Measurements from ENCODE around the gene SYNPO.

Gene SYNPO

DNA sequence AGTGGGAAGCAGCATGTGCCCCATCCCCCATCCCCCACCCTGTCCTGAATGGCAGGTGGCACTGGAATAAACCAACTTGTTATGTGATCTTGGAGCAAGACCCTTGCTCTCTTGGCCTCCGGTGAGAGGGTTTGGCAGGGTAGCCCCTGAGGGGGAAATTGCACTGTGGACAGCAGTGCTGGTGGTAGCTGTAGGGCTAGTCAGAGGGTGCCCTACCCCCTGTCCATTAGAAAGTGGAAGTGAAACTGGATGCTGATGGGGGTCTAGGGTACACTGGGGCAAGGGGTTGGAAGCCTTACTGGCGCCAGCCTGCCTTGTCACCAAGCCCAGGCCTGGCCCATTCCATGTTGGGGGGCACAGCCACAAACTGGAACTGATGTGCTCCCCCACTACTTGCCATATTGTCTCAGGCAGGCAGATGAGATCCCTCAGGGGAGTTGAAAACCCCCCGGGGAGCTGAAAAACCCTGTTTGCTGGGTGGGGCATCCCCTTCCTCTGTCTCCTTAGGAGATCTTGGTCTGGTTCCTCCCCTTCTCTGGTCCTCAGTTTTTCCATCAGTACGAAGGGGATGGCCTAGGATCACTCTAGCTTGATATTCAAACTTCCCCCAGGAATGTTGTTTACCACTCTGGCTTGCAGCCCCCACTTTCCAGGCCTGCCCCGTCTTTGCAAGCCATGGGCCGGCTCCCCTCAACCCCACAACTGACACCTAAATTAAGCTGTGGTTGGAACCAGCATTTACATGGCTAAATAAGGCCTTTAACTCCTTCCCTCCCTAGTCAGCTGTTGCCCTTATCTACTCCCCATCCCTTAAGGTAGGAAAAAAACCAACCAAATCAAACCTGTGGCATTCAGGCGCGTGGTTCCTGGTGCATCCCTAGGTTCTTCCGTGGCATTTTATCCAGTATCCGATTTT is 14.4 kb upstream of the SYNPO start:
- DNase-seq = no peak

DNA sequence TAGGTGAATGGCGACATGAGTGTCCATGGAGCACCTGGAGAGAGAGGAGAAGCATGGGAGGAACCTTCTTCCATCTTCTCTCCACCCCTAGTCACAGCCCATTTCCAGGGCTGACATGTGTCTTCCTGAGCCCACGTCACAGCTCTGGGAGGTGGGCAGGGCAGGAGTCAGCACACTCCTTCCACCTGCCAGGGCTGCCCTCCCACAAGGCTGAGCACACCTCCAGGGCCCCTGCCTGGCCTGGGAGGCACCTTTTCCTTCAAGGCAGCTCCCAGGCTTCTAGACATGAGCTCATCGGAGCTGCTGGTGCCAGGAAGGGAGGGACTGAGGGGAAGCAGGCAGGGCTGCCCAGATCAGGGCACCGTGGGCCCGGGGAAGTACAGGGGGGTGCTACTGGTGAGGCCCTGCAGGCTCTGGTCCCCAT is 13.6 kb upstream of the SYNPO start:
- no peak for DNase-seq

DNA sequence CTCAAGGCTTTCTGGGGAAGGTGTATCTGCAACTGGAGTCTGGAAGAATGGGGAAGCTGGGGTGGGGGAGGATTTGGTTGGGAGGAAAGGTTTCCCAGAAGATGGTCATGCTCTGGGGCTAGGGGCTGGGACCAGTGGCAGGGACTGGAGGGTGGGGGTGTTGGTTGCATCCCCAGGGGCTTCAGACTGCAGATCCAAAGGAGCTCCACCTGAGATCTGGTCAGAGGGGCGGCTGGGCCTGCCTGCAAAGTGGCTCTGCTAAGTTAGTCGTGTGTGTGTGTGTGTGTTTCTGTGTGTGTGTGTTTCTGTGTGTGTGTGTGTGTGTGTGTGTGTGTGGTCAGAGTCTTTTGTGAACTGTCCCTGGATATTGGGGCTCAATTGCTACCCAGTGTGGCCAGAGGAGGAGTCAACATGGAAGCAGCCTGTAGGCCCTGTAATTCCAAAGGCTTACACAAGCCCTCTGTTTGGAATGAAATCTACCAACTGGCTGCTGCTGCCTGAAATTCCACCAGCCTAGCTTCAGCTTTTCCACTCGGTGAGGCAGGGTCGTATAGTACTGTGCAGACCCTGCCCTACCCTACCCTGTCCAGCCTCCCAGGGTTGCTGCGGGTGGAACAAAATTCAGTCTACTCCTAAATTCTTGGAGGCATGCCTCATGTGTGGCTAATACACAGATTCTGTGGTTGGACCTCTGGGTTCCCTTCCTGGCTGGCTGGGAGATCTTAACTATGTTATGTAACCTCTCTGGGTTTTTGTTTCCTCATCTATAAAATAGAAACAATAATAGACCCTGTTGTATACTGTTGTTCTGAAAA is 12.5 kb upstream of the SYNPO start:
- peak; percentile 62 for DNase-seq

DNA sequence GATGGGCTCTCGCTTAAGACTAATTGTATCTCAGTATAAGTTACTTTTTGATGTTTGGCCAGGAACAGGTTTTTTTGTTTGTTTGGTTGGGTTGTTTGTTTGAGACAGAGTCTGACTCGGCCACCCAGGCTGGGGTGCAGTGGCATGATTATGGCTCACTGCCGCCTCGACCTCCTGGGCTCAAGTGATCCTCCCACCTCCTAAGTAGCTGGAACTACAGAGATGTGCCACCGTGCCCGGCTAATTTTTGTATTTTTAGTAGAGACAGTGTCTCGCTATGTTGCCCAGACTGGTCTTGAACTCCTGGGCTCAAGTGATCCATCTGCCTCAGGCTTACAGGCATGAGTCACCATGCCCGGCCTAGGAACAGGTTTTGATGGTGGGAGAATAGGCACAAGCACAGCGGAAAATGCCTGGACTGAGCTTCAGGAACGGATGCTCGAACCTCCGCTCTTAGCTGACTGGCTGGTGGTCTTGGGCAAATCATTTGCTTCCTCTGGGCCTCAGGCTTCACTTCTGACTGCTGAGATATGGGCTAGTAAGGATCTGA is 11.4 kb upstream of the SYNPO start:
- DNase-seq = no peak

DNA sequence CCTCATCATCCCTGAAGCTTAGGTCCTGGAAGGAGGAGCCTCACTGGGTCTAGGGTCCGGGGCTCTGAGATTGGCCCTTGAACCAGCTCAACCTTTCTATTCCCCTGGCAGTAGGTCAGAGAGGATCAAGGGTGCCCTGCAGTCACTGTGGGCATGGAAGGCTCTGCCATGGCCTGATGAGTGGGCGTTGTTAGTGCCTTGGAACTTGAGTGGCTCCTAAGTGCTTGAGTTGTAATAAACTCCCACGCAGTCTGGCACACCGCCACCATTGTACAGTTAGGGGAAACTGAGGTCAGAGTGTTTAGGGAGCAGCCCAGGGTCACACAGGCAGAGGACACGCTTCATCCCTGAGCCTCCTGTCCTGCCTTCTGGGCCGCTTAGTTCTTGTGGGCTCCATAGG is 10.4 kb upstream of the SYNPO start:
- DNase-seq = no peak

DNA sequence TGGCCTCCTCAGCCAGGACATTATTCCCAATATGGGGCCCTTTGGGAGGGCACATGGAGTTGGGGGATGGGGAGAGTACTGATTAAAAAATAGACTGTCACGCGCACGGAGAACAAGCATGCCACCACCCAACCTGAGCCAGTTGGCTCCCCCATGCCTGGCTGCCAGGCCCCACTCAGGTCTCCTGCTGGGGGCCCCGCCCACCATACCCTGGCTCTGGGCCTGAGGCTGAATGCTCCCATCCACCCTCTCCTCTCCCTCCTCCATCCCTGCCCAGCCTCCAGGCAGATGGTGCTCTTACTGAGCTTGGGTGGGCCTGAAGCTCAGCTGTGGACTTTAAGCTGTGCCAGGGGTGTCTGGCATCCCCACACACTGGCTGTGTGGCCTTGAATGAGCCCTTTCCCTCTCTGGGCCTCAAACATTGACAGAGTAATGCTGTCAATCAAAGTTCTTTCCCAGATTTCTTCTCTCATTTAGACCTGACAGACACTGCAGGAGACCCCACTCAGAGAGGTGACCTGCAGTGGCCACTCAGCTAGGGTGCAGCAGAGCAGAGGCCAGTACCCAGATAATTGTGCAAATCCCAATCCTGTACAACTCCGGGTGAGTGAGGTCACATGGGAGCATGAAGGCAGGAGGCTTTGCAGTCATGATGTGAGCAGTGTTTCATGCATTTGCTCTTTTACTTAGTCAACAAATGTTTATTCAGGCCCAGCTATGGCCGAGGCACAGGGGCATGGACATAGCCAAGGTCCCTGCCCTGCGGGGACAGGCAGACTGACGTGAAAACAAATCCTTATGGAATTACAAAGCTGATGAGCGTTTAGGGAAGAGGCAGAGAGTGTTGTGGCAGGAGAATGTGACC is 9.8 kb upstream of the SYNPO start:
- no peak for DNase-seq

DNA sequence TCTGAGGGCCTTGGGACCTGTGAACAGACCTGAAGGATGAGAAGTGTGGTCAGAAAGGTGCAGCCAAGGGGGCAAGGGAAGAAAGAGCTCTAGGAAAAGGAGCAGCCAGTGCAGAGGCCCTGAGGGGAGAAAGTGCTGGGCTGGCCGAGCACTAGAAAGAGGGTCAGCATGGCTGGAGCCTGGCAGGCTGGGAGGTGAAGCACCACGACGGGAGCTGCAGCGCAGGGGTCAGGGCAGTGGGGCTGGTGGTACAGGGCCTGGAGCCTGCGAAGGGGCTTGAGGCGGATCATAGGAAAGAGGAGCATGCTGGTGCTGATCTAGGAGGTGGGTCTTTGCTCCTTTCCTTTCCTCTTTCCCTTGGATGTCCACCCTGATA is 9.1 kb upstream of the SYNPO start:
- no peak for DNase-seq

DNA sequence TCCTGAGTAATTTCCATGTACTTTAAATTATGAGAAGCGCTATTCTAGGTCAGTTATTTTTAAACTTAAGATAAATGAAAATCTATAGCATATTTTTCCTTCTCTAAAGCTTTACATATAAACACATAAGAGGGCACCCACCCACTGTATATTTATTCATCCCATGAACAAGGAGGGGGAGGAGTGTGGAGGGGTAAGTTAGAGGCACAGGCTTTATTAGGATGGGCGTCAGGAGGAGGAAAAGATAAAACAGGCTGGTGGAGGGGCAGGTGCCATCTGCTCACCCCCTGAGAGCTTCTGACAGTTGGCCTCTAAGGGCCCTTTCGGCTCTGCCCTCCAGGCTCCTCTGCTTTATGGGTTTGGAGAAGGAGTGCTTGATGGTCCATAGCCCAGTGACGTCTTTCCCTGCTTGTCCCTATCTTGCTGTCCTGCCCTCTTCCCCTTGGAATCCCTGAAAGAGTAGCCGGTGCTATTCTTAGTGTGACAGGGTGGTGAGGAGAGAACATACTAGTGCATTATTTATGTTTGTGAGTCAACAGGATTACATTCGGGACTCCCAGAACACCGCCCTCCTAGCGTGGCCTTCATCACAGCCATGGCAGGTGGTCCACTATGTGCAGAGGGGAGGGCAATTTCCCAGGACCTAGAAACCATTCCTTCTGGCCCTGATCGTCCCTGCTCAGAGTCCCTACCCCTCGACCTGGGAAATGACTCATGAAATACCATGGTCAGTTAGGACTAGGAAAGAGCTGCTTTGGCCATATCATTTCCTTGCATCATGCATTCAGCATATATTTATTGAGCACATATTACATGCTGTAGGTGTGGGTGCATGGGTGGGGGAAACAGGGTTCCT is 7.9 kb upstream of the SYNPO start:
- peak; percentile 60 for DNase-seq

DNA sequence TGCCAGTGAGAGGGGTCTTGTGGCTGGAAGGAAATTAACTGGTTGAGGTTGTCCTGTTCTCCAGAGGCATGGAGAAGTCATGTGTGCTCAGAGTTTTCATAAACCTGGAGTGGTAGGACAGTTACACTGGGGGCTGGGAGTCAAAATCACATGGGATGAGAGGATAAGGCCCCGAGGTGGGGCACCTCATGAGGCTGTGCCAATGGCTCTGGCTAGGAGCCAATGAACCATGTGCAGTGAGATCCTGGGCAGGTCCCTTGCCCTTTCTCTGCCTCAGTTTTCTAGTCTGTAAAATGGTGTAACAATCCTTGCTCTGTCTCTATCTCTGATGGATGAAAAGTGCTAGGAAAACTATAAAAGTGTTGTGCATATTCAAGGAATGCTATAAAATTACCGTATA is 7.0 kb upstream of the SYNPO start:
- no peak for DNase-seq

DNA sequence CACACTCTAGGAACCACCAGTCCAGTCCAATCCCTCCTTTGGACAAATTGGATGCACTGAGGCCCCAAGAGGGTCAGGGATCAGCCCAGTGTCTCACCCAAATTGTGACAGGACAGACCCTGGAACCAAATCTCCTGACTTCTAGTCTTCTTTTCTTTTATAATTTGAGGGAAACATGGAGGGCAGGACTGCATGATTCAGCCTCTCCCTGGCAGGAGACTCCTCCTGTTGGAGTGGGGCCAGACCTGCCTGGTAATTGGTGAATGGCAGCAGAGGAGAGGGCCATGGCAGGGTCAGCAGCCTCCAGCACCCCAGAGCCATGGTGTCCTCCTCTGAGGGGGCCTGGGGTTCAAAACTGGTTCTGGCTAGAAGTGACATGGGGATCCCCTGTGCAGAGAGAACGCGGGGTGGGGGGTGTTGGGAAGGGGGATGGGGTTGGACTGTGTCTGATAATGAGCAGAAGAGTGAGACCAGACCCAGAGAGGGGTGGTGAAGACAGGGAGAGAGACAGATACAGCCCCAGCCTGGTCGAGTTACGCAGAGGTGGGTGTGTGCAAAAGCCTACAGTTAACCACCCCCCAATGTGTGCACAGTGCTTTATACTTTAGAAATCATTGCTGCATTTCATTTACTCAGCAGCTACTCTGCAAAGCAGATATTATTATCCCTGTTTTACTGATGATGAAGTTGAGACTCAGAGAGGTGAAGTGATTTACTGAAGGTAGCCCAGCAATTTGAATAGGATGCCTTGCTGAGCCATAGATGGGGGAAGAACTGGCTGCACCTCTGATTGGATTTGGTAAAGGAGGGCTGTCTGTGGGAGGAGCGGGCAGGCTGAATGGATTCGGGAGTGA is 3.8 kb upstream of the SYNPO start:
- DNase-seq = peak; percentile 72

DNA sequence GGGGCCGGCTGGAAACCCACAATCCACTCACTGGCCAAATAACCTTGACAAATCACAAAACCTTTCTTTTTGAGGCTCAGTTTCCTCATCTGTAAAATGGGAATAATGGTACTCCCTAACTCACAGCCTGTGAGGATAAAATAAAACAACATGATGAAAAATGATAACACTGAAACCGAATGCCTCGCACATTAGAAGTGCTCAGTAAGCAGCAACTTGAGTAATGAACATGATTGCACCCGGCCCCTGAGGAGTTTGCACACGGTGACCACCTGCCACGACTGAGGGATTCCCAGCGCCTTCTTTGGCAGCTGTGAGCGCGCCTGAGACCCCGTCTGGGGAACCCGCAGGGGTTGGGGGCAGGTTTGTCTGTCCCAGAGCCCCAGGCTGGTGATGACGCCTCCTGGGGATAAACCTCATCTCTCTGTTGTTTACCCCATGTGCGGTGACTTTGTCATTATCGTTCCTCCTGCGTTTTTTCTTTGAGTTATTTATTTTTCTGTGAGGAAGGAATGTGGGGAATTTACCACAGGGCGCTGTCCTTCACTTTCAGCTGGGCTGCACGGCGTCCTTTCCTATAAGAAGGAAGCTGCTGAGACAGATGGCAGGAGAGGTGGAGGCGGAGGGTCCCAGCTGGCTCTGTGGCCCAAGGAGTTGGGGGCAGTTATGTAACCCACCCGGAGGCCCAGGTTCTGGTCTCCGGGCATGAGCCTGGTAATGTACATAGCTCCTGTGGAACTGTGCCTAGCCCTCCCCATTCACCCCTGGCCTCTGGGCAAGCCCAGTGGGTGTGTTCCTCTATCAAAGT is 3.0 kb upstream of the SYNPO start:
- peak; percentile 89 for DNase-seq

DNA sequence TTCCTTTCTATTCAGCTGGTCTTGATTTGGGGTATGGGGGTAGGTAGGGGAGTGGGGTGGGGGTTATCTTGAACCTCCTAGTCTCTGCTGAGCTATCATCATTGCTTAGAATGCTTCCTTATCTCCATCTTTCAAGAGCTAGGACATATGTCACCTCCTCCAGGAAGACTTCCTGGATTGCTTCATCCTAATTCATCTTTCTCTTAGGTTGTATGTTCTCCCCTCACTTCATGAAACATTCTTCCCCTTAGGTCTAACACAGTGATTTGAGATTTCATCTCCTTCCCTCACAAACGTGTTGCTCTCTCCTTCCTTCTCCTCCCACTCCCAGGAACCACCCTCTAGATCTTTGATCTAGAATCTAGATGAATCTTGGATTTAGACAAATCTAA is 2.4 kb upstream of the SYNPO start:
- DNase-seq = no peak

DNA sequence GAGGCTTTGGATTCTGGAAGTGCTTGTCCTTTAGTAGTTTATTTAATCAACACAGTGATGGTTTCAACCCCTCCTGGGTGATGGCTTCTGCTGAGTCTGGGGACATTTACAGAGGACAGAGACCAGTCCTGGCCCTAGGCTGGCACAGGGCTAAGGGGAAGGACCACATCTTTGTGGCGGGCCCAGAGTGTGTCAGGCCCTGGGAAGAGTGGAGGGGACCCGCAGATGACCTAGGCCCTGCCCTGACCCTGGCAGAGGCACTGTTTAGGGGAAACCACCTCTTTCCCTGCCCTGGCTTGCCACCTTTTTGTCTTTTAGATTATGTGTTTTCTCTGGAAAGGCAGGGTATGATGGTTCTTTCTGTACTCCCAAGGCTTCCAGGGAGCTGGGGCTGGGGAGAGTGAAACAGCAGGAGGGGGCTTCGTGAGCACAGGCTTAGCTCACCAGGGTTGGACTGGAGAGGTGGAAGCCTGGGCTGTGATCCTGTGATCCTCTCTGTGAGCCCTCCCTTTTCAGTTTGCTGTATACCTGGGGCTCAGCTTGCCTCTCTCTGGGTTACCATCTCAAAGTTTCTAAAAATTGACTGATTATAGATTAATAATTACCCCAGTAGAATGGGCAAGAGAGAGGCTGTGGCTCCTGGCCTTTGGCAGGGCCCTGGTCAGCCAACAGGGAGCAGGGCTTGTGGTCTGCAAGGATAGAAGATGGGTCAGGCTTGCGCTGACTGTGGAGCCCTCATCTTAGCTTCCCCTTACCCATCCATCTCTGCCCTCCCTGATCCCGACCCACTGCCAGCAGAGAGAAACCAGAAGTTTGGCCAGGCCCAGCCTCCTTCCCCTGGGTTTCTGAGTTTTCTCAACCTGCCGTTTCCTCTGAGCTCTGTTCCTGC is 1.7 kb upstream of the SYNPO start:
- DNase-seq = no peak

DNA sequence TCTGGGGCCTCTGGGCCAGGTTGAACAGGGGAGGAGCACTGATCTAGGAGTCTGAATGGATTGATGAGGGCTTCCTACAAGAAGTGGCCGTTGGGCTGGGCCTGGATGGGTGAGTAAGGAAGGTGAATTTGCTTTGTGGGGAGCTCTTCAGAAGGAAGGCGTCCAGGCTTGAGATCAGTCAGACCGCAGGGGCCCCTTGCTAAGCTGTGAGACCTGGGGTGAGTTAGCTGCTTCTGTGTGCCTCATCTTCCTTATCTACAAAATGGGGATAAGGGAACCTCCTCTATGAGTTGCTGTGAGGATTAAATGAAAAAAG is 1.1 kb upstream of the SYNPO start:
- no peak for DNase-seq

DNA sequence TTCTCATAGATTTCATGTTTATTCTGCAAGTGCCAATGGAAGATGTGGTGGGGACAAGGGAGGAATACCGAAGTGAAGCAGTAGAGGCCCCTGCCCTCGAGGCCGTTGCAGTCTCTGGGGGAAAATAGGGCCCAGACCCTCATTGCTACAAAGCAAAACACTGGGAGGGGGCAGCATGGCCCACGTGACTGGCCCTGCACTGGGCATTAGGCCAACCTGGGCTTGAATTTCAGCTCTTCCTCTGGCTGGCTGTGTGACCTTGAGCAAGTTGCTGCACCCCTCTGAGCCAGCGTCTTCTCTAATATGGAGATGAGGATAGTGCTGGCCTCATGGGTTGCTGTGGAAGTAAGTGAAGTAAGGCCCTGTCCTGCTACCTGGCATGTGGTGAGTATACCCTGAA is 709 bp upstream of the SYNPO start:
- no peak for DNase-seq

DNA sequence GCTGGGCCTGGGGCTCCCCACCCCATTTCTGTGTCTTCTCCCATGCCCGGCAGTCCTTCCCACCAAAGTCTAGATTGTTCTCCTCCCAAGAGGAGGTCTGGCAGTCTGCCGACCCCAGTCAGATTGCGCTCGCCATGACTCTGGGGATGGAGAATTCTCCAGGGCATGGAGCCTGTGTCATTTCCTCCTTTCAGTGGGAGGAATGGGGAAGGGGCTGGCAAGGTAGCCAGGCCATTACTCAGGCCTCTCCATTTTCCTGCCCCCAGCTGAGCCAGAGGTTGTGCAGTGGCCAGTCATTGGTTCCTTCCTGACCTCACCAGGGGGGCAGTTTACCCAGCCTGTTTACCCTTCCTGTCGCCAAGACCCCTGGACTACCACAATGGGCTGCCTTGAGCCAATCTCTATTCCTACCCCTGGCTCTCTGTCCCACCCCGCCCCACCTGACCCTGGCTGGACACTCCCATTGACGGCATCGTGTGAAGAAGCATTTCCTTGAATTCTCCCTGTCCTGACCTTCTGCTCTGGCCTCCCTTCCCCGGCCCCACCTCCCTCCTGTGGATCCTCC is 628 bp downstream of the SYNPO start:
- DNase-seq = peak; percentile 82

DNA sequence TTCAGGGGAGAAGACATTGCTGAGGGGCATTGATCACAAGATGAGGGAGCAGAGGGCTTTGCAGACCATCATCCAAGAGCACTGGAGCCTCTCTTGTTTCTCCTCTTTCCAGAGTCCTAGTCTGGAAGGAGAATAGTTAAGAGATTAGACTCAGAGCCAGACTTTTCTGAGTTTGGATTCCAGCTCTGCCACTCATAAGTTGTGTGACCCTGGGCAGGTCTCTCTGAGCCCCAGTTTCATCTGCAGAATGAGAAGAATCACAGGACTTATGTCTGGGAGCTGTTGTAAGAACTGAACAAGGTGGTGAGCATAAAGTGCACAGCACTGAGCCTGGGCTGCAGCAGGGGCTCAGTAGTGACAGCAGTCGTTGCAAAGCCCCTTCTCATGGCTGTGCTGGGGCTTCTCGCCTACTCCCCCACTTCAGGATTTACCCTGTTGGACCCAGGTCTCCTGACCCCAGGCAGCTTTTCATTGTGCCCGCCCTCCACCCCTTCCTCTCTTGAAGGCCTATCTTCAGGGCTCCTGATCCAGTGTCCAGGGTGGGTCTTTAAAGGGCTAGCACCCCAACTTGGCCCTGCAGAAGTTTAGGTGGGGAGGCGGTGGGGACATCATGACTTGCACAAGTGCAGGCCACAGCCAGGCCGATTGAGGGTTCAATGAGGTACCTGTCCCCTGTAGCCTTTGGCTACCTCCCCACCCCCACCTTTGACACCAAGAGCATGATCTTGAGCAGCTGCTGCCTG is 1.5 kb downstream of the SYNPO start:
- DNase-seq = no peak

DNA sequence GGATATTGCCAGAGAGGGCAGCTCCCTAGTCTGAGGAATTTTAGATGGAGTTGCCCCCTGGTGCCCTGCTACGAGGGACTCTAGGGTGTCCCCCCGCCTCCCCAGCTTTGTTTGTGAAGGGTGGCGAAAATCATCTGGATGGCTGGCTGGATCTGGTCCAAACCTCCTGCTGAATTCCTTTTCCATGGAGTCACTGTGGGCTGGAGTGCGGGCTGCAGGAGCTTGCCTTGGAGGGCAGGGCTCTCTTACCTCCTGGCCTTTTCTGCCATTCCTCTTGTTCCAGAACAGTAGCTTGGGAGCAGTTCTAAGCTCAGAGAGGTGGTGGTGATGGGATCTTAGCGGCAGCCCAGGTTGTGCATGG is 2.1 kb downstream of the SYNPO start:
- peak; percentile 94 for DNase-seq
